Lung (tissue), 12 donors: ENCODE results near the gene LDLRAD4. TPM values are rescaled to one million over a fixed set of nuclear protein-coding genes. Genes with fewer than 3 reads are reported as not detected.
A peak's percentile ranks its signal among the peaks of the same experiment; 100 is the strongest.

Experiments
- ATAC-seq: fragments of 200-7000 bp; cut with Tn5 transposase; one replicate; pipeline ENCODE4 v1.9.1; 2020; ENCODE audit warnings: moderate number of reproducible peaks; ENCODE audit not compliant: insufficient read depth, low FRiP score
- DNase-seq, 3 donors: peaks; one replicate each; pipeline ENCODE4 v3.0.0-alpha.2; 2013 to 2017
- H3K27ac ChIP-seq, 2 donors: one replicate each; pipeline ENCODE4 v1.5.1; 2013; ENCODE audit warnings: mild to moderate bottlenecking in 2 of 2, moderate library complexity in 2 of 2, control low read depth in 1 of 2, inconsistent platforms in 1 of 2, low read depth in 1 of 2, low read length in 1 of 2
- H3K27me3 ChIP-seq, 3 donors: one replicate each; pipeline ENCODE4 v1.5.1; 2013; ENCODE audit warnings: low read length in 2 of 3; ENCODE audit not compliant: control insufficient read depth in 3 of 3, insufficient read depth in 3 of 3
- H3K36me3 ChIP-seq, 4 donors: one replicate each; pipeline ENCODE4 v1.5.1; 2013; ENCODE audit warnings: low read length in 4 of 4, mild to moderate bottlenecking in 1 of 4, moderate library complexity in 1 of 4; ENCODE audit not compliant: control insufficient read depth in 4 of 4, insufficient read depth in 4 of 4
- H3K4me1 ChIP-seq, 5 donors: one replicate each; pipeline ENCODE4 v1.5.1; 2013; ENCODE audit warnings: low read length in 5 of 5, mild to moderate bottlenecking in 2 of 5, moderate library complexity in 1 of 5; ENCODE audit not compliant: control insufficient read depth in 5 of 5, insufficient read depth in 5 of 5
- H3K4me3 ChIP-seq: one replicate; pipeline ENCODE4 v1.5.1; 2013; ENCODE audit warnings: mild to moderate bottlenecking, control low read depth, moderate library complexity
- H3K9ac ChIP-seq, 2 donors: one replicate each; pipeline ENCODE4 v1.5.1; 2013; ENCODE audit warnings: low read length in 2 of 2, control low read depth in 1 of 2; ENCODE audit not compliant: insufficient read depth in 1 of 2
- H3K9me3 ChIP-seq, 4 donors: one replicate each; pipeline ENCODE4 v1.5.1; 2013; ENCODE audit warnings: low read length in 3 of 4, mild to moderate bottlenecking in 1 of 4, moderate library complexity in 1 of 4; ENCODE audit not compliant: control insufficient read depth in 4 of 4, insufficient read depth in 3 of 4
- WGBS, 2 donors: extraction: QIAGEN DNeasy Blood & Tissue Kit; methylation state at CpG; one replicate each; pipeline ENCODE4 v1.1.7; 2013; 5-methylcytosine and 5-hydroxymethylcytosine counted together
- polyA plus RNA-seq, 2 donors: library from polyadenylated mRNA; stranded (reverse); fragments of 200-250 nt; gene quantifications; one replicate each; pipeline ENCODE4 v1.2.1, GENCODE V29; 2013
- total RNA-seq, 2 donors: library from RNA; depleted of rRNA in 1 of 2; stranded (reverse); fragments of >200 nt in 1 of 2; gene quantifications; one replicate each; pipeline ENCODE4 v1.2.1, GENCODE V29; 2014 to 2021
- TF ChIP-seq, protein P1 (sequence below): IDR thresholded peaks from 2 replicates; pipeline ENCODE4 v1.5.1; 2012; ENCODE audit warnings: mild to moderate bottlenecking; ENCODE audit errors: control extremely low read depth, extremely low read depth
- donor health status: control.
- donor health status: control.
- donor health status: Bipolar disorder and iron deficiency.
- donor health status: healthy.
- donor health status: DM: yes; HTN: yes; CAD: no.

Gene LDLRAD4
- total and polyA plus RNA-seq, 4 donors = 3.2 to 62.4 (median 19.9) TPM

- H3K9me3 ChIP-seq = peaks cover 0 to 2% (median 0%) of the 10 kb centered on the region in 4 donors
- DNase-seq = no peak
- TF ChIP-seq, protein P1, sequence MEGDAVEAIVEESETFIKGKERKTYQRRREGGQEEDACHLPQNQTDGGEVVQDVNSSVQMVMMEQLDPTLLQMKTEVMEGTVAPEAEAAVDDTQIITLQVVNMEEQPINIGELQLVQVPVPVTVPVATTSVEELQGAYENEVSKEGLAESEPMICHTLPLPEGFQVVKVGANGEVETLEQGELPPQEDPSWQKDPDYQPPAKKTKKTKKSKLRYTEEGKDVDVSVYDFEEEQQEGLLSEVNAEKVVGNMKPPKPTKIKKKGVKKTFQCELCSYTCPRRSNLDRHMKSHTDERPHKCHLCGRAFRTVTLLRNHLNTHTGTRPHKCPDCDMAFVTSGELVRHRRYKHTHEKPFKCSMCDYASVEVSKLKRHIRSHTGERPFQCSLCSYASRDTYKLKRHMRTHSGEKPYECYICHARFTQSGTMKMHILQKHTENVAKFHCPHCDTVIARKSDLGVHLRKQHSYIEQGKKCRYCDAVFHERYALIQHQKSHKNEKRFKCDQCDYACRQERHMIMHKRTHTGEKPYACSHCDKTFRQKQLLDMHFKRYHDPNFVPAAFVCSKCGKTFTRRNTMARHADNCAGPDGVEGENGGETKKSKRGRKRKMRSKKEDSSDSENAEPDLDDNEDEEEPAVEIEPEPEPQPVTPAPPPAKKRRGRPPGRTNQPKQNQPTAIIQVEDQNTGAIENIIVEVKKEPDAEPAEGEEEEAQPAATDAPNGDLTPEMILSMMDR = no peak
- H3K9ac ChIP-seq = no peak overlapping the region
- WGBS, 2 donors = 84 to 97% methylated on average over 5 of the region's 5 CpGs
- no peak overlapping the region for H3K4me3 ChIP-seq
- H3K36me3 ChIP-seq = no peaks in the 10 kb centered on the region
- peaks cover 0 to 22% (median 0%) of the 10 kb centered on the region in 5 donors for H3K4me1 ChIP-seq
- H3K27ac ChIP-seq = no peak overlapping the region
- H3K27me3 ChIP-seq = no peaks in the 10 kb centered on the region
- no peak for ATAC-seq
These were observed 215.1 kb downstream of the LDLRAD4 start for GRCh38 chr18:13433685-13434084.

GRCh38 chr18:13434854-13435253 is 216.3 kb downstream of the LDLRAD4 start:
- Histone ChIP-seq H3K27ac (no peak overlapping the region), H3K9me3 (peaks cover 0 to under 1% (median 0%) of the 10 kb centered on the region in 4 donors), H3K4me1 (peaks cover 0 to 22% (median 0%) of the 10 kb centered on the region in 5 donors), H3K27me3 (no peaks in the 10 kb centered on the region), H3K36me3 (peaks cover 0 to 3% (median 0%) of the 10 kb centered on the region in 4 donors), H3K9ac (no peak overlapping the region), H3K4me3 (no peak overlapping the region)
- no peak for ATAC-seq
- 89 to 95% methylated on average over 5 of the region's 5 CpGs for WGBS, 2 donors
- DNase-seq = no peak
- TF ChIP-seq, protein P1 = no peak

- no peak overlapping the region for H3K9ac ChIP-seq
- WGBS, 2 donors = 73 to 89% methylated on average over 7 of the region's 7 CpGs
- H3K4me3 ChIP-seq = no peak overlapping the region
- no peaks in the 10 kb centered on the region for H3K27me3 ChIP-seq
- H3K36me3 ChIP-seq = peaks cover 0 to 3% (median 0%) of the 10 kb centered on the region in 4 donors
- peak overlapping the region; percentile 64 to 86 for H3K27ac ChIP-seq
- TF ChIP-seq, protein P1 = no peak
- DNase-seq (no peak), ATAC-seq (no peak)
- H3K4me1 ChIP-seq = peaks cover 0 to 22% (median 0%) of the 10 kb centered on the region in 5 donors
- no peaks in the 10 kb centered on the region for H3K9me3 ChIP-seq
These were observed 217.2 kb downstream of the LDLRAD4 start for GRCh38 chr18:13435586-13436333.
